B cell (primary cell): ENCODE results near the gene WDFY4. TPM values are rescaled to one million over a fixed set of nuclear protein-coding genes. Genes with fewer than 3 reads are reported as not detected.

Experiments
- ATAC-seq: fragments of 200-7000 bp; cut with Tn5 transposase; one replicate; pipeline ENCODE4 v1.10.0; 2021; ENCODE audit warnings: low read depth, mild to moderate bottlenecking, moderate number of reproducible peaks, moderate library complexity
- CTCF ChIA-PET: fragments of 350-600 bp; sonication (Branson Sonifier 250); formaldehyde crosslinking; loops from one replicate; lab custom pipeline; 2021; ENCODE audit warnings: antibody characterized with exemption, inconsistent platforms; lab: Charles Lee
- POLR2A ChIA-PET: fragments of 350-600 bp; sonication (Branson Sonifier 250); formaldehyde crosslinking; loops from one replicate; lab custom pipeline; 2021; ENCODE audit warnings: antibody characterized with exemption; lab: Charles Lee
- DNase-seq: peaks from one replicate; pipeline ENCODE4 v3.0.0; 2013
- H2AFZ ChIP-seq: 2 replicates; pipeline ENCODE4 v1.6.1; 2012; ENCODE audit warnings: mild to moderate bottlenecking, low read depth, low read length; ENCODE audit not compliant: insufficient read depth, poor library complexity, severe bottlenecking
- H3K27ac ChIP-seq, 2 donors: 1 replicate in 1 of 2; 2 replicates in 1 of 2; pipeline ENCODE4 v1.5.1; 2012 to 2013; ENCODE audit warnings: low read length in 2 of 2, mild to moderate bottlenecking in 2 of 2, moderate library complexity in 1 of 2
- H3K27me3 ChIP-seq, 4 experiments: fragments of 200-600 bp in 1 of 4; sonication (generic) in 1 of 4; replicated peaks in 1 of 4; 1 replicate in 2 of 4; 2 replicates in 2 of 4; pipeline versions ENCODE4 v1.6.1 to v1.7.0; 2013 to 2016; ENCODE audit warnings: low read length in 3 of 4, mild to moderate bottlenecking in 2 of 4, mixed read lengths in 1 of 4, moderate library complexity in 1 of 4; ENCODE audit not compliant: insufficient read depth in 4 of 4, control insufficient read depth in 3 of 4; ENCODE audit errors: control extremely low read depth in 1 of 4
- H3K36me3 ChIP-seq, 2 experiments: replicated peaks in 1 of 2; 1 replicate in 1 of 2; 2 replicates in 1 of 2; pipeline versions ENCODE4 v1.6.1 to v1.7.1; 2013; ENCODE audit warnings: low read length in 1 of 2; ENCODE audit not compliant: insufficient read depth in 2 of 2, control insufficient read depth in 1 of 2; ENCODE audit errors: control extremely low read depth in 1 of 2, extremely low read depth in 1 of 2
- H3K4me1 ChIP-seq, 2 donors: fragments of 200-600 bp in 1 of 2; sonication (generic) in 1 of 2; 1 replicate in 1 of 2; 2 replicates in 1 of 2; pipeline versions ENCODE4 v1.5.1 to v1.6.1; 2013 to 2017; ENCODE audit warnings: low read length in 2 of 2; ENCODE audit not compliant: control insufficient read depth in 2 of 2, insufficient read depth in 2 of 2
- H3K4me2 ChIP-seq: replicated peaks from 2 replicates; pipeline ENCODE3; 2012; ENCODE audit warnings: mild to moderate bottlenecking, low read depth, low read length; ENCODE audit not compliant: poor library complexity, severe bottlenecking
- H3K4me3 ChIP-seq, 5 experiments: fragments of 200-600 bp in 1 of 5; sonication (generic) in 1 of 5; 1 replicate in 3 of 5; 2 replicates in 2 of 5; pipeline versions ENCODE4 v1.5.1 to v1.7.0; 2011 to 2016; ENCODE audit warnings: low read length in 4 of 5, mild to moderate bottlenecking in 4 of 5, low read depth in 2 of 5, control low read depth in 1 of 5, moderate library complexity in 1 of 5; ENCODE audit not compliant: insufficient read depth in 1 of 5; ENCODE audit errors: control extremely low read depth in 1 of 5, extremely low read depth in 1 of 5
- H3K79me2 ChIP-seq: fragments of 200-600 bp; sonication (generic); one replicate; pipeline ENCODE4 v1.6.0; 2016; ENCODE audit warnings: low read length; ENCODE audit not compliant: control insufficient read depth, insufficient read depth
- H3K9ac ChIP-seq: fragments of 200-600 bp; sonication (generic); 2 replicates; pipeline ENCODE4 v1.6.1; 2017; ENCODE audit warnings: mild to moderate bottlenecking, low read length, moderate library complexity
- H3K9me3 ChIP-seq, 3 donors: one replicate each; pipeline versions ENCODE4 v1.6.1 to v1.7.1; 2013; ENCODE audit warnings: low read length in 2 of 3; ENCODE audit not compliant: control insufficient read depth in 2 of 3, insufficient read depth in 1 of 3; ENCODE audit errors: control extremely low read depth in 1 of 3
- H4K20me1 ChIP-seq: 2 replicates; pipeline ENCODE4 v1.6.0; 2012; ENCODE audit warnings: mild to moderate bottlenecking, low read length; ENCODE audit not compliant: insufficient read depth, control insufficient read depth, poor library complexity, severe bottlenecking
- H3K27ac Mint-ChIP-seq: one replicate; pipeline ENCODE4 v1.8.0; 2021; ENCODE audit warnings: mixed read lengths
- H3K27me3 Mint-ChIP-seq: one replicate; pipeline ENCODE4 v1.8.0; 2021; ENCODE audit warnings: mixed read lengths
- H3K4me1 Mint-ChIP-seq: one replicate; pipeline ENCODE4 v1.8.0; 2021; ENCODE audit warnings: mixed read lengths
- H3K4me3 Mint-ChIP-seq: one replicate; pipeline ENCODE4 v1.8.0; 2021; ENCODE audit warnings: mixed read lengths
- H3K9me3 Mint-ChIP-seq: one replicate; pipeline ENCODE4 v1.8.0; 2022; ENCODE audit warnings: mixed read lengths; ENCODE audit not compliant: insufficient read depth
- EZH2 ChIP-seq: IDR thresholded peaks from 2 replicates; pipeline ENCODE4 v1.6.1; 2012; ENCODE audit warnings: borderline replicate concordance, low read depth, mild to moderate bottlenecking, moderate library complexity, low read length; ENCODE audit not compliant: insufficient read depth, poor library complexity, severe bottlenecking
- WGBS: methylation state at CpG from one replicate; pipeline ENCODE4 v1.1.5; 2013; ENCODE audit warnings: missing lambda C conversion rate; ENCODE audit not compliant: insufficient coverage; 5-methylcytosine and 5-hydroxymethylcytosine counted together
- intact Hi-C: fragments of 100-400 bp; cut with micrococcal nuclease; formaldehyde crosslinking; loops from one replicate; pipeline ENCODE4 v1.10.0; 2022
- polyA plus RNA-seq: library from polyadenylated mRNA; depleted of rRNA; stranded (reverse); fragments of >200 nt; gene quantifications from 2 replicates; pipeline ENCODE4 v1.2.3, GENCODE V29; 2012
- total RNA-seq, 2 donors: library from RNA; stranded (reverse); fragments of 120-200 nt in 1 of 2; gene quantifications; 1 replicate in 1 of 2; 2 replicates in 1 of 2; pipeline versions ENCODE4 v1.2.3 to v1.2.4, GENCODE V29; 2013 to 2022
- TF ChIP-seq, protein P1 (sequence below): fragments of 200-600 bp; IDR thresholded peaks from one replicate; pipeline ENCODE4 v1.8.0; 2022; ENCODE audit warnings: antibody characterized with exemption, mild to moderate bottlenecking

WDFY4 gene
- total and polyA plus RNA-seq, 2 donors (not counting 1 experiment from before 2014, with no cell fraction given), result 262 to 560 TPM

DNA sequence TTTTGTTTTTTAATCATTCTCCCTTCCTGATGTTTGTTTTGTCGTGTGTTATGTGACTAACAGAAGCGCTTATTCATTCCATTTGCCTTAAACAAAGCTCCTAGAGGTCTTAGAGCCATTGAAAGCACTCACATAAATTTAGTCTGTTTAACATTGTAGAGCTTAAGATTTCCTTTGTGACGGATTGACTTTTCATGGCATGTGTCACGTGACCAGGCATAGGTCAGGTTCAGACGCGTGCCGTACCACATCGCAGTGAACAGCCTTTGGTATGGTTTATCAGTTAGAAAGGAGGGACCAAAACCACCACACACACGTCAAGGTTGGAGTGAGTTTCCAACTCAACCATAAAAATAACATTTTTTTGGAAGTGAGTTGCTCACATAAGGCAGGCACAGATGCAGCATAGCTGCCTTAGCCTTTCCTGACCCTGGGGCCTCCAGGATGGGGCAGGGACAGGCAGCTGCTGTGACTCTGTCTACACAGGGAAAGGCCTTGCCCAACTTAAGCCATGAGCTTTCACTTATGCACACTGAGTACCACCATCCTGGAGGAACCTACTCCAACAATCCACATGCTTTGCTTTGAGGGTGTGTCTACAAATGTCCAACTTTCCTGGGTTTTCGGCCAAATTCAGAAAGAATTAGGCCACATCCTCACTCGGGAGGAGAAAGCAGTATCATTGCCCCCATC is 55.5 kb downstream of the WDFY4 start:
- no peaks in the 10 kb centered on the region for H3K27me3 Mint-ChIP-seq
- peaks cover 22% of the 10 kb centered on the region for H3K4me1 Mint-ChIP-seq
- TF ChIP-seq, protein P1, sequence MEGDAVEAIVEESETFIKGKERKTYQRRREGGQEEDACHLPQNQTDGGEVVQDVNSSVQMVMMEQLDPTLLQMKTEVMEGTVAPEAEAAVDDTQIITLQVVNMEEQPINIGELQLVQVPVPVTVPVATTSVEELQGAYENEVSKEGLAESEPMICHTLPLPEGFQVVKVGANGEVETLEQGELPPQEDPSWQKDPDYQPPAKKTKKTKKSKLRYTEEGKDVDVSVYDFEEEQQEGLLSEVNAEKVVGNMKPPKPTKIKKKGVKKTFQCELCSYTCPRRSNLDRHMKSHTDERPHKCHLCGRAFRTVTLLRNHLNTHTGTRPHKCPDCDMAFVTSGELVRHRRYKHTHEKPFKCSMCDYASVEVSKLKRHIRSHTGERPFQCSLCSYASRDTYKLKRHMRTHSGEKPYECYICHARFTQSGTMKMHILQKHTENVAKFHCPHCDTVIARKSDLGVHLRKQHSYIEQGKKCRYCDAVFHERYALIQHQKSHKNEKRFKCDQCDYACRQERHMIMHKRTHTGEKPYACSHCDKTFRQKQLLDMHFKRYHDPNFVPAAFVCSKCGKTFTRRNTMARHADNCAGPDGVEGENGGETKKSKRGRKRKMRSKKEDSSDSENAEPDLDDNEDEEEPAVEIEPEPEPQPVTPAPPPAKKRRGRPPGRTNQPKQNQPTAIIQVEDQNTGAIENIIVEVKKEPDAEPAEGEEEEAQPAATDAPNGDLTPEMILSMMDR, result no peak
- TF ChIP-seq EZH2, result no peak
- Histone ChIP-seq H3K9ac (no peak overlapping the region), H3K36me3 (peaks cover 16 to 98% of the 10 kb centered on the region in 2 experiments), H3K4me2 (no peak overlapping the region), H3K27me3 (no peaks in the 10 kb centered on the region), H2AFZ (no peak overlapping the region), H3K4me1 (peaks cover 0 to 5% of the 10 kb centered on the region in 2 donors), H3K9me3 (no peaks in the 10 kb centered on the region), H3K27ac (peak overlapping the region in 1 of 2 donors; percentile 31), H3K4me3 (no peak overlapping the region), H3K79me2 (peaks cover 96% of the 10 kb centered on the region), H4K20me1 (peaks cover 72% of the 10 kb centered on the region)
- ATAC-seq, result no peak
- H3K9me3 Mint-ChIP-seq, result no peaks in the 10 kb centered on the region
- peak overlapping the region; percentile 15 for H3K27ac Mint-ChIP-seq
- POLR2A ChIA-PET, result interaction anchor here (0.5 to 0.6 kb wide), 2 partner anchors 67 to 91 kb away, joined by 6 read pairs; no protein-coding TSS in a partner anchor
- 95% methylated on average over 2 of the region's 11 CpGs for WGBS
- no peak for DNase-seq
- CTCF ChIA-PET, result interaction anchor here (1.0 to 4.1 kb wide), 3 partner anchors 12 to 84 kb away, joined by 3 to 24 read pairs (median 4); no protein-coding TSS in a partner anchor
- no peak overlapping the region for H3K4me3 Mint-ChIP-seq
- intact Hi-C loops, result loop anchor here (5.0 kb wide), 1 partner anchor 38 kb away; no protein-coding TSS in a partner anchor

DNA sequence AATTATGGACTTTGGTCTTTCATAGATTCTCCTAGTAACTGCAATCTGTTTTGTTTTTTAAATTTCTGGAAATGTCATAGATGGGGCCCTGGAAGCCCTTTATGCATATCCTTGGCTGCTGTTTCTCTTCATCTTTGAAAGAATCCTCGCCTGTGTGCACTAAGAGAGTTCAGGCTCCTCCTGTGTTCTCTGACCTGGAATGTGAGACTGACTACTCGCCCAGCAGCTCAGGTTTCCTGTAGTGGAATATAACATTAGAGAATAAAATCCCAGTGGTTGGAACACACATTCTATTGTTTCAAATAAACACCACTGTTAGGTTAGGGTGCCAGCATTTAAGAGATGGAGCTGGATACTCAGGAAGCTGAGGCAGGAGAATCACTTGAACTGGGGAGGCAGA is 56.3 kb downstream of the WDFY4 start:
- Histone ChIP-seq H3K36me3 (peaks cover 16 to 98% of the 10 kb centered on the region in 2 experiments), H3K27ac (no peak overlapping the region), H3K9me3 (peaks cover 0 to 6% (median 0%) of the 10 kb centered on the region in 3 donors), H3K4me1 (peaks cover 0 to 5% of the 10 kb centered on the region in 2 donors), H3K4me2 (no peak overlapping the region), H3K79me2 (peaks cover 98% of the 10 kb centered on the region), H4K20me1 (peaks cover 77% of the 10 kb centered on the region), H3K4me3 (no peak overlapping the region), H2AFZ (no peak overlapping the region), H3K9ac (no peak overlapping the region), H3K27me3 (no peaks in the 10 kb centered on the region)
- H3K4me3 Mint-ChIP-seq, result no peak overlapping the region
- no peak overlapping the region for H3K27ac Mint-ChIP-seq
- peaks cover 22% of the 10 kb centered on the region for H3K4me1 Mint-ChIP-seq
- CTCF ChIA-PET, result interaction anchor here (1.0 to 4.1 kb wide), 4 partner anchors 12 to 85 kb away, joined by 3 to 24 read pairs (median 8); no protein-coding TSS in a partner anchor
- no peak for TF ChIP-seq EZH2
- TF ChIP-seq, protein P1, result no peak
- H3K27me3 Mint-ChIP-seq, result no peaks in the 10 kb centered on the region
- intact Hi-C loops, result loop anchor here (5.0 kb wide), 1 partner anchor 39 kb away; no protein-coding TSS in a partner anchor
- POLR2A ChIA-PET, result interaction anchor here (0.5 kb wide), 1 partner anchor 68 kb away, joined by 6 read pairs; no protein-coding TSS in a partner anchor
- no peaks in the 10 kb centered on the region for H3K9me3 Mint-ChIP-seq
- no peak for DNase-seq
- no CpG with 5 or more reads among the region's 2 CpGs for WGBS
- ATAC-seq, result no peak
